Tibial artery (tissue), 4 donors: Measurements from ENCODE around the gene RAPGEF1.

Experiments used
- DNase-seq, 2 donors: peaks; one replicate each; pipeline ENCODE4 v3.0.0-alpha.2; 2019
- H3K27ac ChIP-seq, 2 donors: fragments of 200-600 bp; sonication (generic) in 1 of 2; 1 replicate in 1 of 2; 2 replicates in 1 of 2; pipeline ENCODE4 v1.5.1; 2018 to 2019; ENCODE audit warnings: mild to moderate bottlenecking in 1 of 2
- H3K27me3 ChIP-seq, 2 donors: fragments of 200-600 bp; sonication (generic) in 1 of 2; one replicate each; pipeline versions ENCODE4 v1.5.1 to v1.6.0; 2016 to 2019
- H3K36me3 ChIP-seq, 3 donors: fragments of 200-600 bp; sonication (generic) in 2 of 3; one replicate each; pipeline ENCODE4 v1.5.1; 2016 to 2019; ENCODE audit warnings: mild to moderate bottlenecking in 2 of 3
- H3K4me1 ChIP-seq, 4 donors: fragments of 200-600 bp; sonication (generic) in 2 of 4; 1 replicate in 3 of 4; 2 replicates in 1 of 4; pipeline ENCODE4 v1.5.1; 2016 to 2019
- H3K4me3 ChIP-seq, 2 donors: fragments of 200-600 bp; sonication (generic) in 1 of 2; 1 replicate in 1 of 2; 2 replicates in 1 of 2; pipeline ENCODE4 v1.5.1; 2018 to 2019; ENCODE audit warnings: mild to moderate bottlenecking in 2 of 2
- H3K9me3 ChIP-seq, 3 donors: fragments of 200-600 bp; sonication (generic) in 1 of 3; one replicate each; pipeline ENCODE4 v1.5.1; 2016 to 2019
- CTCF ChIP-seq, 2 experiments: fragments of 200-600 bp in 1 of 2; fragments of 450-650 bp in 1 of 2; IDR thresholded peaks; one replicate each; pipeline ENCODE4 v1.5.1; 2017 to 2019; ENCODE audit warnings: antibody characterized with exemption in 2 of 2, mild to moderate bottlenecking in 1 of 2, moderate library complexity in 1 of 2
- intact Hi-C: fragments of 100-400 bp; cut with DNase I; formaldehyde crosslinking; loops from one replicate; pipeline ENCODE4 v1.15.0; 2023; ENCODE audit warnings: low total_unique reads

The RAPGEF1 gene

GRCh38 chr9:131651599-131651998, 88.3 kb downstream of the RAPGEF1 start:
- peaks cover 6 to 25% (median 10%) of the 10 kb centered on the region in 3 donors for H3K36me3 ChIP-seq

GRCh38 chr9:131651160-131651559, 88.7 kb downstream of the RAPGEF1 start:
- Histone ChIP-seq H3K9me3 (no peaks in the 10 kb centered on the region), H3K36me3 (peaks cover 7 to 29% (median 13%) of the 10 kb centered on the region in 3 donors), H3K27me3 (no peaks in the 10 kb centered on the region), H3K27ac (no peak overlapping the region), H3K4me1 (peaks cover 0 to 42% (median 2%) of the 10 kb centered on the region in 4 donors), H3K4me3 (no peak overlapping the region)
- TF ChIP-seq CTCF (IDR thresholded peaks at IDR 0.05): no peak
- peak in 1 of 2 donors; percentile 17 for DNase-seq
- intact Hi-C loops: no loop called here

More at GRCh38 chr9:131651599-131651998, 88.3 kb downstream of the RAPGEF1 start:
- no peak overlapping the region for H3K27ac ChIP-seq
- H3K4me3 ChIP-seq: no peak overlapping the region
- no peak for TF ChIP-seq CTCF (IDR thresholded peaks at IDR 0.05)
- no peaks in the 10 kb centered on the region for H3K27me3 ChIP-seq
- intact Hi-C loops: no loop called here
- no peaks in the 10 kb centered on the region for H3K9me3 ChIP-seq
- no peak for DNase-seq
- H3K4me1 ChIP-seq: peaks cover 0 to 46% (median 4%) of the 10 kb centered on the region in 4 donors

GRCh38 chr9:131650254-131650653, 89.6 kb downstream of the RAPGEF1 start:
- no peaks in the 10 kb centered on the region for H3K9me3 ChIP-seq
- H3K4me1 ChIP-seq: peaks cover 0 to 33% (median 2%) of the 10 kb centered on the region in 4 donors
- no peak overlapping the region for H3K4me3 ChIP-seq
- peak overlapping the region in 1 of 2 donors; percentile 15 for H3K27ac ChIP-seq
- no peaks in the 10 kb centered on the region for H3K27me3 ChIP-seq
- H3K36me3 ChIP-seq: peaks cover 7 to 33% (median 13%) of the 10 kb centered on the region in 3 donors
- intact Hi-C loops: no loop called here
- TF ChIP-seq CTCF (IDR thresholded peaks at IDR 0.05): no peak
- peak; percentile 82 to 84 for DNase-seq

- no peak for TF ChIP-seq CTCF (IDR thresholded peaks at IDR 0.05)
- no peaks in the 10 kb centered on the region for H3K9me3 ChIP-seq
- DNase-seq: no peak
- no peaks in the 10 kb centered on the region for H3K27me3 ChIP-seq
- peaks cover 0 to 27% (median 4%) of the 10 kb centered on the region in 4 donors for H3K4me1 ChIP-seq
- intact Hi-C loops: loop anchor here (10.0 kb wide), 1 partner anchor 55 kb away; no protein-coding TSS in a partner anchor
- peak overlapping the region in 1 of 2 donors; percentile 15 for H3K27ac ChIP-seq
- H3K36me3 ChIP-seq: peaks cover 7 to 38% (median 13%) of the 10 kb centered on the region in 3 donors
- H3K4me3 ChIP-seq: no peak overlapping the region
These were observed 90.2 kb downstream of the RAPGEF1 start for GRCh38 chr9:131649646-131650045.

- Histone ChIP-seq H3K27ac (no peak overlapping the region), H3K27me3 (no peaks in the 10 kb centered on the region), H3K4me1 (peaks cover 0 to 39% (median 27%) of the 10 kb centered on the region in 4 donors), H3K9me3 (no peaks in the 10 kb centered on the region), H3K36me3 (peaks cover 7 to 48% (median 20%) of the 10 kb centered on the region in 3 donors), H3K4me3 (no peak overlapping the region)
- DNase-seq: peak in 1 of 2 donors; percentile 5
- intact Hi-C loops: loop anchor here (10.0 kb wide), 1 partner anchor 50 kb away; no protein-coding TSS in a partner anchor
- no peak for TF ChIP-seq CTCF (IDR thresholded peaks at IDR 0.05)
These were observed 94.6 kb downstream of the RAPGEF1 start for GRCh38 chr9:131645078-131645776.
